SKM-1 treated with dmso at 0.1 percent for 144 hours (cell line): ENCODE measurements around the gene RNF26.
A peak's percentile ranks its signal among the peaks of the same experiment; 100 is the strongest.
"Not testable (repeated sequence)": the region's sequence is repeated elsewhere in the genome, so short reads cannot be mapped to it uniquely, and the experiment has no call there.

Experiments used
- DNase-seq: peaks from one replicate; lab custom pipeline; 2025; ENCODE audit not compliant: unreplicated experiment; lab: John Stamatoyannopoulos, UW

RNF26 gene

DNA sequence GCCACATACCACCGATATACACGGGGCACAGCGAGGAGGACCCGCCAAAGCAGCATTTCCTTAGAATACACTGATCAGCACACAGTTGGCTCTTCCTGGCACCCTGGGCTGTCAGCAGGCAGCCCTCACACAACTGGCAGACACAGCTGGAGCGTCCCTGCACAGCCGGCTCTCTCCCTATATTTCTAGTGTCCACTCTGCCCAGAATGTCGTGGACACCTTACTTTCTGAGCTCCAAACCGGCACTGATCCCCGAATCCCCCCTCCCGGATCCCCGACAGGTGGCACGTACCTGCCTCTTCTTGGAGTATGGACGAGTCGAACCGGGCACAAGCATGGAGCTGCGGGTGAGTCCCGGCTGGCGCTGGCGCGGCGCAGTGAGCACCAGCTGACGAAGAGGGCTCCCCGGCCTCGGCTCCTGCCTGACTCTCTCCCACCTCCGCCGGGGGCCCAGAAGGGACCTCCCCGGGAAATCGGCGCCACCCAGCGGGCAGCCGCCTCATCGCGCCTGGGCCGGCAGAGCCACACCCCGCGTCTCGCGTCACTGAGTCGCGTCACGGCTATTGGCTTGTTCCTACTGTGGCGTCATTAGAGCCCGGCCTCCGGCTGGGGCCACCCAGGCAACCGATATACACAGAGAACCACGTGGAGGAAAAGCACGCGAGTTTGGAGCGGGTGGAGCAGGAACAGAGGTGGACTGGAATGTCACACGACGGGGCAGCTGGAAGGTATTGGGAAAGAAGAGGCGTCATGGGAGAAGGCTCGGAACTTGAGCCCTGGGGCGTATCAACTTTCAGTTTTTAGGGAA is 47.1 kb downstream of the RNF26 start, which contains the start of gene USP2:
Gene USP2 (minus strand): TSS at position 510 of the 808 bp plus-strand sequence. CDS start 8,210 bp downstream, outside the sequence.
- peak; percentile 95 for DNase-seq

DNA sequence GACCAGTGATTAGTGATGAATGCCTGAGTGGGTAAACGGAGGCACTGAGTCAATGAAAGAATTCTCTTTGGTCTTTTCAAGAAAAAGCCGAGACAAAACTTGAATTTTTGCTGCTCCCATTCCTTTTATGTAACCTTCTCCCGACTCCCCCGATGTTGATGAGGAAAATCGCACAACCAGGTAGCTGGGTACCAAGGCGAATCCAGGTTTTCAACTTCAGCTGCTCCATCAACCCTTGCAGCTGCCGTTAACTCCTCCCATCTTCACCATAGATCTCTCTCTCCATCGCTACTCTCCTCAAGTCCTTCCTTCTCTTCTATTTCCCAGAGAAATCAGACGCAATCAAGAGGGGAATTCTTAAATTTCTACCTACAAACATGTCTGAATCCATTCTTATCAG is 47.8 kb downstream of the RNF26 start:
- DNase-seq, result no peak

GRCh38 chr11:119382513-119382912 is 48.2 kb downstream of the RNF26 start:
- DNase-seq, result not testable (repeated sequence)

GRCh38 chr11:119384332-119384731 is 50.0 kb downstream of the RNF26 start:
- no peak for DNase-seq
